Lower leg skin (tissue), 3 donors: ENCODE data around the gene LRFN3.

ENCODE experiments used
- POLR2A ChIP-seq, 2 donors: fragments of 450-650 bp; IDR thresholded peaks; one replicate each; pipeline ENCODE4 v1.6.1; 2016 to 2017; ENCODE audit warnings: antibody characterized with exemption in 2 of 2, mild to moderate bottlenecking in 1 of 2, moderate library complexity in 1 of 2
- TF ChIP-seq, protein P1 (sequence below), 3 donors: fragments of 450-650 bp; IDR thresholded peaks; one replicate each; pipeline ENCODE4 v1.5.1; 2016; ENCODE audit warnings: antibody characterized with exemption in 3 of 3, mild to moderate bottlenecking in 3 of 3, moderate library complexity in 2 of 3

DNA sequence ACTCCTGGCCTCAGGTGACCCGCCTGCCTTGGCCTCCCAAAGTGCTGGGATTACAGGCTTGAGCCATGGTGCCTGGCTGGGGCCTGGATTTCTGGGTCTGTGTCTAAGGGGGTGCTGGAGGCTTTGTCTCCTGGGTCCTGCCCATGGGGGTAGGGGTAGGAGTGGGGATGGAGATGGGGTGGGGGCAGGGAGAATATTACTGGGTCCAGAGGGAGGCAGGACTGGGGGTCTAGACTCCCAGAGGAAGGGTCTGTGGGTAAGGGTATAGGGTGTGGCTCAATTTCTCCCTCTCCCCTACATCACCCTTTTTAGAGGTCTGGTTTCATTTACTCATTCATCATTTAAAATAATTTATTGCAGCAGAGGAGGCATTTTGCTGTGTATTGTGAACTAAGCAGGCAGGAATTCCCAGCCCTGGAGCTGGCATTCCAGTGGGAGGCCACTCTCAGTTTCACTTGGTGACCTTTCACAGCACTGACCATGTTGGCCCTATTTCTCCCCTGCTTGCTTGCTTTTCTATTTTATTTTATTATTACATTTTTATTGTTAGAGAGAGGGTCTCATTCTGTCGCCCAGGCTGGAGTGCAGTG lies 35.0 kb upstream of the LRFN3 start:
- TF ChIP-seq, protein P1, sequence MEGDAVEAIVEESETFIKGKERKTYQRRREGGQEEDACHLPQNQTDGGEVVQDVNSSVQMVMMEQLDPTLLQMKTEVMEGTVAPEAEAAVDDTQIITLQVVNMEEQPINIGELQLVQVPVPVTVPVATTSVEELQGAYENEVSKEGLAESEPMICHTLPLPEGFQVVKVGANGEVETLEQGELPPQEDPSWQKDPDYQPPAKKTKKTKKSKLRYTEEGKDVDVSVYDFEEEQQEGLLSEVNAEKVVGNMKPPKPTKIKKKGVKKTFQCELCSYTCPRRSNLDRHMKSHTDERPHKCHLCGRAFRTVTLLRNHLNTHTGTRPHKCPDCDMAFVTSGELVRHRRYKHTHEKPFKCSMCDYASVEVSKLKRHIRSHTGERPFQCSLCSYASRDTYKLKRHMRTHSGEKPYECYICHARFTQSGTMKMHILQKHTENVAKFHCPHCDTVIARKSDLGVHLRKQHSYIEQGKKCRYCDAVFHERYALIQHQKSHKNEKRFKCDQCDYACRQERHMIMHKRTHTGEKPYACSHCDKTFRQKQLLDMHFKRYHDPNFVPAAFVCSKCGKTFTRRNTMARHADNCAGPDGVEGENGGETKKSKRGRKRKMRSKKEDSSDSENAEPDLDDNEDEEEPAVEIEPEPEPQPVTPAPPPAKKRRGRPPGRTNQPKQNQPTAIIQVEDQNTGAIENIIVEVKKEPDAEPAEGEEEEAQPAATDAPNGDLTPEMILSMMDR (IDR thresholded peaks at IDR 0.05) = no peak
- TF ChIP-seq POLR2A (IDR thresholded peaks at IDR 0.05) = no peak
